Calu3 (cell line): ENCODE data around the gene SDK2. TPM values are rescaled to one million over a fixed set of nuclear protein-coding genes. Genes with fewer than 3 reads are reported as not detected.
A peak's percentile ranks its signal among the peaks of the same experiment; 100 is the strongest.

ENCODE experiments used
- BruUV-seq: library from RNA; stranded (reverse); fragments of 400-500 nt; replicated peaks from 2 replicates; lab custom pipeline; 2021; lab: Mats Ljungman, UMichigan
- CTCF ChIA-PET: fragments of 300-600 bp; sonication (Branson Sonifier 250); formaldehyde crosslinking; loops from one replicate; lab custom pipeline; 2022; ENCODE audit warnings: antibody characterized with exemption; lab: Charles Lee
- DNase-seq: peaks from one replicate; pipeline ENCODE4 v3.0.0; 2022
- H3K27ac Mint-ChIP-seq: one replicate; pipeline ENCODE4 v1.8.0; 2022; ENCODE audit warnings: mixed read lengths; ENCODE audit not compliant: unreplicated experiment
- H3K27me3 Mint-ChIP-seq: one replicate; pipeline ENCODE4 v1.8.0; 2022; ENCODE audit warnings: mixed read lengths; ENCODE audit not compliant: unreplicated experiment
- H3K36me3 Mint-ChIP-seq: one replicate; pipeline ENCODE4 v1.8.0; 2022; ENCODE audit warnings: mild to moderate bottlenecking, moderate library complexity, mixed read lengths; ENCODE audit not compliant: insufficient read depth, unreplicated experiment
- H3K4me1 Mint-ChIP-seq: one replicate; pipeline ENCODE4 v1.8.0; 2022; ENCODE audit warnings: mild to moderate bottlenecking, low read depth, mixed read lengths; ENCODE audit not compliant: unreplicated experiment
- H3K4me3 Mint-ChIP-seq: one replicate; pipeline ENCODE4 v1.8.0; 2022; ENCODE audit warnings: mild to moderate bottlenecking, low read depth, moderate library complexity, mixed read lengths; ENCODE audit not compliant: unreplicated experiment
- H3K9me3 Mint-ChIP-seq: one replicate; pipeline ENCODE4 v1.8.0; 2022; ENCODE audit warnings: low read depth, mixed read lengths; ENCODE audit not compliant: unreplicated experiment
- intact Hi-C: fragments of 100-400 bp; cut with micrococcal nuclease; formaldehyde crosslinking; loops from one replicate; pipeline ENCODE4 v1.10.0; 2022; ENCODE audit not compliant: unreplicated experiment
- total RNA-seq: library from RNA; stranded (reverse); gene quantifications from 2 replicates; pipeline ENCODE4 v1.2.3, GENCODE V29; 2022
- TF ChIP-seq, protein P1 (sequence below): fragments of 200-600 bp; IDR thresholded peaks from one replicate; pipeline ENCODE4 v1.8.0; 2022; ENCODE audit warnings: antibody characterized with exemption; ENCODE audit not compliant: unreplicated experiment

SDK2 gene
- total RNA-seq, 1 experiment from 2014 or later, result not detected

DNA sequence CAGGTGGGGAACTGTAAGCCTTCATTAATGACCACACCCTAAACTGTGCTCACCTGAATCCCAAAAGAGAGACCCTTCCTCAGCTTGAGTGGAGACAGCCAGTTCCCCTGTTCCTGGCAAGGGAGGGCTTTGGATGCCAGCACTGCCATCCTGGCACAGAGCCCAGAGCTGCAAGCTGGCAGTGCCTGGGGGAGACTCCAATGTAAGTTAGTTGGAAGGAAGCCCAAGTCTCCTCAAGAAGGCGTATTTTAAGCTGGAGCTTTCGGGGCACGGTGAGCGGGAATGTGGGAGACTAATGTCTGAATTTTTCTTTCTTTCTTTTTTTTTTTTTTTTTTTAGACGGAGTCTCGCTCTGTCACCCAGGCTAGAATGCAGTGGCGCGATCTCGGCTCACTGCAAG, 337.1 kb downstream of the SDK2 start:
- intact Hi-C loops, result loop anchor here (5.0 kb wide), 1 partner anchor 65 kb away; no protein-coding TSS in a partner anchor
- Mint-ChIP-seq H3K27ac (peak overlapping the region; percentile 69), H3K27me3 (no peaks in the 10 kb centered on the region), H3K4me3 (peak overlapping the region; percentile 40), H3K4me1 (peaks cover 60% of the 10 kb centered on the region), H3K36me3 (peaks cover 55% of the 10 kb centered on the region), H3K9me3 (no peaks in the 10 kb centered on the region)
- peak; percentile 61 for DNase-seq
- TF ChIP-seq, protein P1, sequence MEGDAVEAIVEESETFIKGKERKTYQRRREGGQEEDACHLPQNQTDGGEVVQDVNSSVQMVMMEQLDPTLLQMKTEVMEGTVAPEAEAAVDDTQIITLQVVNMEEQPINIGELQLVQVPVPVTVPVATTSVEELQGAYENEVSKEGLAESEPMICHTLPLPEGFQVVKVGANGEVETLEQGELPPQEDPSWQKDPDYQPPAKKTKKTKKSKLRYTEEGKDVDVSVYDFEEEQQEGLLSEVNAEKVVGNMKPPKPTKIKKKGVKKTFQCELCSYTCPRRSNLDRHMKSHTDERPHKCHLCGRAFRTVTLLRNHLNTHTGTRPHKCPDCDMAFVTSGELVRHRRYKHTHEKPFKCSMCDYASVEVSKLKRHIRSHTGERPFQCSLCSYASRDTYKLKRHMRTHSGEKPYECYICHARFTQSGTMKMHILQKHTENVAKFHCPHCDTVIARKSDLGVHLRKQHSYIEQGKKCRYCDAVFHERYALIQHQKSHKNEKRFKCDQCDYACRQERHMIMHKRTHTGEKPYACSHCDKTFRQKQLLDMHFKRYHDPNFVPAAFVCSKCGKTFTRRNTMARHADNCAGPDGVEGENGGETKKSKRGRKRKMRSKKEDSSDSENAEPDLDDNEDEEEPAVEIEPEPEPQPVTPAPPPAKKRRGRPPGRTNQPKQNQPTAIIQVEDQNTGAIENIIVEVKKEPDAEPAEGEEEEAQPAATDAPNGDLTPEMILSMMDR, result no peak
- CTCF ChIA-PET, result interaction anchor here (0.6 to 3.1 kb wide), 6 partner anchors 11 to 105 kb away, joined by 3 to 12 read pairs (median 4); partner anchors contain the start of gene CPSF4L
- BruUV-seq, result no TSS peak

DNA sequence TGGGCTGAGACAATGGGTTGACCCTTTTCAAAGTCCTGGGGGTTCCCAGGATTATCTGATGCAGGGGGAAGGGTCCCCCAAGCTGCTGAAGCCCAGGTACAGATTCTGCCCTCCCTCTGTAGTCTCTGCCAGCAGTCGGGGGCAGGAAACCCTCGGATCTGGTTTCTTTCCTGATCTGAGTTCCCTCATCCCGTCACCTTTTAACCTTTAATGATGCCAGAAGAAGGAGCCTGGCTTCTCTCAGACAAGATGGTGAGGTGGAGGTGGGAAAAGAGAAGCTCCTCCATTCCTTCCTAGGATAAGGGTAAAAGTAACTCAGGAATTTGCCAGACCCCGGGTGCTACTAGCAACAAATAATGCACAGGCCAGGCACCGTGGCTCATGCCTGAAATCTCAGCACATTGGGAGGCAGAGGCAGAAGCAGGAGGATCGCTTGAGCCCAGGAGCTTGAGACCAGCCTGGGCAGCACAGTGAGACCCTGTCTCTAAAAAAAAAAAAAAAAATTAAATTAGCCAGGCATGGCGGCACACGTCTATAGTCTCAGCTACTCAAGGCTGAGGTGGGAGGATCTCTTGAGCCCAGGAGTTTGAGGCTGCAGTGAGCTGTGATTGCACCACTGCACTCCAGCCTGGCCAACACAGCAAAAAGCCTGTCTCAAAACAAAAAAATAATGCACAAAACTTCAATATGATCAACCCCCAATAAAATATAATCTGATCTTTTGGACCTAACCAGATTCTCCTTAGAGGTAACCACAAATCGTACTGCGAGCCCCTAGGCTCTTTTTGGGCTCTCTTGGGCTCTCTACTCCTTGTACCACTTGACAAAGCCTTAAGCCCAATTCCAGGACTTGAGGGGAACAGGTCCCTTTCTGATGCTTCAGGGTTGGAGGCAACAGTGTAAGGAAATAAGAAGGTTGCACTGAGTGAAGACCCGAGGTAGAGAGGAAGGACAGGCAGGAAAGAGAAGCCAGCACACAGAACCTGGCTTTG, 338.1 kb downstream of the SDK2 start:
- H3K36me3 Mint-ChIP-seq, result peaks cover 48% of the 10 kb centered on the region
- CTCF ChIA-PET, result interaction anchor here (0.6 to 3.1 kb wide), 5 partner anchors 10 to 106 kb away, joined by 3 to 12 read pairs (median 5); partner anchors contain the start of gene CPSF4L
- peak overlapping the region; percentile 62 for H3K4me3 Mint-ChIP-seq
- H3K27ac Mint-ChIP-seq, result peak overlapping the region; percentile 55
- no peak for DNase-seq
- no peaks in the 10 kb centered on the region for H3K27me3 Mint-ChIP-seq
- intact Hi-C loops, result loop anchor here (5.0 kb wide), 1 partner anchor 66 kb away; no protein-coding TSS in a partner anchor
- TF ChIP-seq, protein P1, result no peak
- no TSS peak for BruUV-seq
- peaks cover 65% of the 10 kb centered on the region for H3K4me1 Mint-ChIP-seq
- no peaks in the 10 kb centered on the region for H3K9me3 Mint-ChIP-seq

DNA sequence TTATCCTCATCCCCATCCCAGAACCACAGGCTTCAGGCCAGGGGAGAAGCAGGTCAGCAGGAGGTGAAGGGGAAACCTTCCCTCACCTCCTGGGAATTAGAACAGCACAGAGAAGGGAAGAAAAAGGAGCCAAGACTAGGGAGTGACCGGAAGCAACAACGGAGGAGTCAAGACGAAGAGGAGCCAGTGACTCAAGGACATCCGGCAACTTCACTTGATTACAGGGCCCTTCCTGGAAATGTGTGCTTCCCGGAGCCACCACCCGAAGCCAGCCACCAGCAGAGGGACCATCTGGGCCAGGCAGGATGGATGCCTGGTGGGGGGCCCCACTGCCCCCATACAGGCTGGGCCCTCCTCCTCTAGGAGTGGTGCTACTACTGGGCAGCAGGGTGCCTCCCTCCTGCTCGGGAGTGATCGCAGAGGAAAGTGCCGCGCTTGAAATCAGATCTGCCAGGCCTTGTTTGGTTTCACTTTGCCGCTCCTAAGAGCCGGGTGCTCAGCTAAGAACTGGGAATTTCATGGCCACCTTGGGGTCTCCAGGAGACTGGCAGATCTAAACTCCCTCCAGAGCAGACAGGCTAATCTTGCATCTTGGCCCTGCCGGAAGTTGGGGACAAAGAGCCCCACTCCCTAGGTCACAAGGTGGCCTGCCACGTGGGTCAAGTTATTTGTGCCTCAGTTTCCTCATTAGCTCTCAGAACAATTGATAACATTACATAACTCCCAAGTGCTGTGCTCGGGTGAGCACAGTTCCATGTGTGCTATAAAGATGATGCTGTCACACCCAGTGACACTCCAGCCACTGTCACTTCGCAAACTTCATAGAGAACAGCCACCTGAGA, 339.1 kb downstream of the SDK2 start:
- TF ChIP-seq, protein P1, result no peak
- CTCF ChIA-PET, result interaction anchor here (0.7 kb wide), 1 partner anchor 12 kb away, joined by 6 read pairs; no protein-coding TSS in a partner anchor
- intact Hi-C loops, result loop anchor here (5.0 kb wide), 1 partner anchor 67 kb away; no protein-coding TSS in a partner anchor
- Mint-ChIP-seq H3K4me1 (peaks cover 68% of the 10 kb centered on the region), H3K9me3 (no peaks in the 10 kb centered on the region), H3K27ac (peak overlapping the region; percentile 55), H3K27me3 (no peaks in the 10 kb centered on the region), H3K4me3 (peak overlapping the region; percentile 62), H3K36me3 (peaks cover 39% of the 10 kb centered on the region)
- peak; percentile 63 for DNase-seq
- BruUV-seq, result no TSS peak

DNA sequence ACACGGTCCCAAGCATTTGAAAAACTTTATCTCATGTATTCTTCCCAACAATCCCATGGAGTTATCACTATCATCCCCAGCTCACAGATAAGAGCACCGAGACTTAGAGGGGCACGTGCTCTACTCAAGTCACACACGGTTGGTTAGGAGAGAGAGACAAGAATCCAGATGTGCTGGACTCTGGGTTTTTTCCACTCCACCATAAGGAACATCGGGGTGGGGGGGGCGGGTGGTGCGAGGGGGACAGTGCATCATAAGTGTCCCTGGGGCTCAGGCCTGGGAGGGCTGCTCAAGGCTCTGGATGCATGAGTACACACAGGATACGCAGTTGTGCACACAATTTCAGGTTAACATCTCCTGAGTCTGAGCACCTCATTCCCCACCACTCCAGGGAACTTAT, 339.8 kb downstream of the SDK2 start:
- H3K4me3 Mint-ChIP-seq, result peak overlapping the region; percentile 62
- peak overlapping the region; percentile 55 for H3K27ac Mint-ChIP-seq
- H3K4me1 Mint-ChIP-seq, result peaks cover 69% of the 10 kb centered on the region
- no TSS peak for BruUV-seq
- no peak for DNase-seq
- TF ChIP-seq, protein P1, result no peak
- no peaks in the 10 kb centered on the region for H3K27me3 Mint-ChIP-seq
- CTCF ChIA-PET, result interaction anchor here (0.5 to 0.7 kb wide), 3 partner anchors 9 to 13 kb away, joined by 3 to 6 read pairs (median 4); no protein-coding TSS in a partner anchor
- H3K9me3 Mint-ChIP-seq, result no peaks in the 10 kb centered on the region
- intact Hi-C loops, result no loop called here
- H3K36me3 Mint-ChIP-seq, result peaks cover 38% of the 10 kb centered on the region
